ENCODE measurements around the gene LAMA1.
"Not testable (repeated sequence)": the region's sequence is repeated elsewhere in the genome, so short reads cannot be mapped to it uniquely, and the experiment has no call there.

LAMA1 gene

GRCh38 chr18:7152440-7152839 is 34.8 kb upstream of the LAMA1 start:
- DNase-seq (ENCODE audit: extremely low read depth, low read depth), result no peak
- TF ChIP-seq CTCF (IDR thresholded peaks at IDR 0.05; ENCODE audit: low read depth, low read length), result no peak

- no peak for DNase-seq (ENCODE audit: extremely low read depth, low read depth)
- TF ChIP-seq CTCF (IDR thresholded peaks at IDR 0.05; ENCODE audit: low read depth, low read length), result no peak
Measured at GRCh38 chr18:7147399-7147798, 29.8 kb upstream of the LAMA1 start.

- DNase-seq (ENCODE audit: extremely low read depth, low read depth), result no peak
- no peak for TF ChIP-seq CTCF (IDR thresholded peaks at IDR 0.05; ENCODE audit: low read depth, low read length)
Measured at GRCh38 chr18:7146067-7146466, 28.5 kb upstream of the LAMA1 start.

GRCh38 chr18:7144921-7145320 is 27.3 kb upstream of the LAMA1 start:
- DNase-seq (ENCODE audit: extremely low read depth, low read depth), result not testable (repeated sequence)

- DNase-seq (ENCODE audit: extremely low read depth, low read depth), result no peak
Measured at GRCh38 chr18:7141287-7141686, 23.7 kb upstream of the LAMA1 start.

GRCh38 chr18:7139409-7139808 is 21.8 kb upstream of the LAMA1 start:
- TF ChIP-seq CTCF (IDR thresholded peaks at IDR 0.05; ENCODE audit: low read depth, low read length), result no peak

More at GRCh38 chr18:7141287-7141686, 23.7 kb upstream of the LAMA1 start:
- no peak for TF ChIP-seq CTCF (IDR thresholded peaks at IDR 0.05; ENCODE audit: low read depth, low read length)

GRCh38 chr18:7133181-7133580 is 15.6 kb upstream of the LAMA1 start:
- TF ChIP-seq CTCF (IDR thresholded peaks at IDR 0.05; ENCODE audit: low read depth, low read length), result no peak
- DNase-seq (ENCODE audit: extremely low read depth, low read depth), result no peak

More at GRCh38 chr18:7139409-7139808, 21.8 kb upstream of the LAMA1 start:
- no peak for DNase-seq (ENCODE audit: extremely low read depth, low read depth)

- TF ChIP-seq CTCF (IDR thresholded peaks at IDR 0.05; ENCODE audit: low read depth, low read length), result no peak
- DNase-seq (ENCODE audit: extremely low read depth, low read depth), result no peak
Measured at GRCh38 chr18:7132356-7133150, 15.0 kb upstream of the LAMA1 start.
